Measurements from ENCODE around the gene MYCBPAP. TPM values are rescaled to one million over a fixed set of nuclear protein-coding genes. Genes with fewer than 3 reads are reported as not detected.

MYCBPAP gene
- total and polyA plus RNA-seq, 7 experiments from 2014 or later = 0.59 to 9.0 (median 5.1) TPM; not detected in 1

- ATAC-seq (no peak), DNase-seq (no peak)
- Histone ChIP-seq H3K9me3 (ENCODE audit: control insufficient read depth in 2 of 3, low read length in 3 of 3) (no peaks in the 10 kb centered on the region), H3K27ac (ENCODE audit: low read depth, low read length) (no peak overlapping the region), H3K36me3 (ENCODE audit: control insufficient read depth in 2 of 3, insufficient read depth in 3 of 3, low read length in 3 of 3) (no peaks in the 10 kb centered on the region), H3K4me1 (ENCODE audit: control insufficient read depth in 2 of 2, insufficient read depth in 2 of 2, low read length in 2 of 2) (peaks cover 0 to 8% of the 10 kb centered on the region in 2 donors), H3K4me3 (ENCODE audit: low read length) (no peak overlapping the region), H3K27me3 (ENCODE audit: control insufficient read depth in 2 of 2, insufficient read depth in 2 of 2, low read length in 2 of 2) (no peaks in the 10 kb centered on the region)
- H3K4me1 Mint-ChIP-seq = peaks cover 0 to 23% (median 12%) of the 10 kb centered on the region in 7 donors
- intact Hi-C loops (cut with micrococcal nuclease) = no loop called here
- ChIA-PET CTCF (interaction anchor here (1.8 kb wide), 1 partner anchor 17 kb away, joined by 7 read pairs; no protein-coding TSS in a partner anchor), POLR2A (no interaction called here)
- no peaks in the 10 kb centered on the region for H3K9me3 Mint-ChIP-seq
- no peaks in the 10 kb centered on the region for H3K27me3 Mint-ChIP-seq
- H3K27ac Mint-ChIP-seq = peak overlapping the region in 4 of 9 donors; percentile 3 to 76 (median 27)
- no peaks in the 10 kb centered on the region for H3K36me3 Mint-ChIP-seq
- H3K4me3 Mint-ChIP-seq = peak overlapping the region in 3 of 10 donors; percentile 12 to 67 (median 45)
Measured at GRCh38 chr17:50517504-50518383, 9.5 kb downstream of the MYCBPAP start.

- Histone ChIP-seq H3K36me3 (ENCODE audit: control insufficient read depth in 2 of 3, insufficient read depth in 3 of 3, low read length in 3 of 3) (no peaks in the 10 kb centered on the region), H3K27ac (ENCODE audit: low read depth, low read length) (no peak overlapping the region), H3K4me3 (ENCODE audit: low read length) (no peak overlapping the region), H3K9me3 (ENCODE audit: control insufficient read depth in 2 of 3, low read length in 3 of 3) (no peaks in the 10 kb centered on the region), H3K27me3 (ENCODE audit: control insufficient read depth in 2 of 2, insufficient read depth in 2 of 2, low read length in 2 of 2) (no peaks in the 10 kb centered on the region), H3K4me1 (ENCODE audit: control insufficient read depth in 2 of 2, insufficient read depth in 2 of 2, low read length in 2 of 2) (peaks cover 0 to 8% of the 10 kb centered on the region in 2 donors)
- peak overlapping the region in 1 of 10 donors; percentile 2 for H3K4me3 Mint-ChIP-seq
- H3K36me3 Mint-ChIP-seq = no peaks in the 10 kb centered on the region
- DNase-seq (no peak), ATAC-seq (no peak)
- POLR2A ChIA-PET = no interaction called here
- H3K9me3 Mint-ChIP-seq = no peaks in the 10 kb centered on the region
- peak overlapping the region in 6 of 9 donors; percentile 9 to 45 (median 28) for H3K27ac Mint-ChIP-seq
- CTCF ChIA-PET = interaction anchor here (1.8 kb wide), 1 partner anchor 18 kb away, joined by 7 read pairs; no protein-coding TSS in a partner anchor
- H3K4me1 Mint-ChIP-seq = peaks cover 0 to 23% (median 12%) of the 10 kb centered on the region in 7 donors
- H3K27me3 Mint-ChIP-seq = no peaks in the 10 kb centered on the region
- intact Hi-C loops (cut with micrococcal nuclease) = no loop called here
Measured at GRCh38 chr17:50518384-50519023, 10.3 kb downstream of the MYCBPAP start.

- H3K36me3 ChIP-seq (ENCODE audit: control insufficient read depth in 2 of 3, insufficient read depth in 3 of 3, low read length in 3 of 3) = no peaks in the 10 kb centered on the region
- no peak overlapping the region for H3K27ac ChIP-seq (ENCODE audit: low read depth, low read length)
- H3K4me1 ChIP-seq (ENCODE audit: control insufficient read depth in 2 of 2, insufficient read depth in 2 of 2, low read length in 2 of 2) = peaks cover 0 to 8% of the 10 kb centered on the region in 2 donors
- Mint-ChIP-seq H3K27me3 (no peaks in the 10 kb centered on the region), H3K4me1 (peaks cover 0 to 23% (median 12%) of the 10 kb centered on the region in 7 donors), H3K36me3 (no peaks in the 10 kb centered on the region), H3K27ac (peak overlapping the region in 1 of 9 donors; percentile 21), H3K9me3 (no peaks in the 10 kb centered on the region), H3K4me3 (no peak overlapping the region)
- no peak overlapping the region for H3K4me3 ChIP-seq (ENCODE audit: low read length)
- ChIA-PET CTCF (interaction anchor here (0.6 kb wide), 1 partner anchor 36 kb away, joined by 3 read pairs; no protein-coding TSS in a partner anchor), POLR2A (no interaction called here)
- intact Hi-C loops (cut with micrococcal nuclease) = no loop called here
- no peak for ATAC-seq
- H3K27me3 ChIP-seq (ENCODE audit: control insufficient read depth in 2 of 2, insufficient read depth in 2 of 2, low read length in 2 of 2) = no peaks in the 10 kb centered on the region
- no peaks in the 10 kb centered on the region for H3K9me3 ChIP-seq (ENCODE audit: control insufficient read depth in 2 of 3, low read length in 3 of 3)
- DNase-seq = no peak
Measured at GRCh38 chr17:50519141-50519834, 11.0 kb downstream of the MYCBPAP start.

- Mint-ChIP-seq H3K27me3 (no peaks in the 10 kb centered on the region), H3K36me3 (no peaks in the 10 kb centered on the region)
- ATAC-seq = no peak
Measured at GRCh38 chr17:50520483-50520882, 12.2 kb downstream of the MYCBPAP start.

GRCh38 chr17:50521514-50521913, 13.3 kb downstream of the MYCBPAP start:
- ChIA-PET POLR2A (no interaction called here), CTCF (no interaction called here)
- H3K27ac ChIP-seq (ENCODE audit: low read depth, low read length) = no peak overlapping the region
- DNase-seq = no peak
- H3K4me1 ChIP-seq (ENCODE audit: control insufficient read depth in 2 of 2, insufficient read depth in 2 of 2, low read length in 2 of 2) = peaks cover 0 to 7% of the 10 kb centered on the region in 2 donors
- no peaks in the 10 kb centered on the region for H3K36me3 ChIP-seq (ENCODE audit: control insufficient read depth in 2 of 3, insufficient read depth in 3 of 3, low read length in 3 of 3)
- H3K36me3 Mint-ChIP-seq = no peaks in the 10 kb centered on the region
- ATAC-seq = no peak
- H3K4me3 Mint-ChIP-seq = no peak overlapping the region
- H3K4me3 ChIP-seq (ENCODE audit: low read length) = no peak overlapping the region
- H3K27me3 ChIP-seq (ENCODE audit: control insufficient read depth in 2 of 2, insufficient read depth in 2 of 2, low read length in 2 of 2) = no peaks in the 10 kb centered on the region
- intact Hi-C loops (cut with micrococcal nuclease) = no loop called here
- peaks cover 0 to 20% (median 11%) of the 10 kb centered on the region in 7 donors for H3K4me1 Mint-ChIP-seq
- no peaks in the 10 kb centered on the region for H3K27me3 Mint-ChIP-seq
- no peaks in the 10 kb centered on the region for H3K9me3 Mint-ChIP-seq
- H3K9me3 ChIP-seq (ENCODE audit: control insufficient read depth in 2 of 3, low read length in 3 of 3) = no peaks in the 10 kb centered on the region
- no peak overlapping the region for H3K27ac Mint-ChIP-seq

More at GRCh38 chr17:50520483-50520882, 12.2 kb downstream of the MYCBPAP start:
- H3K4me1 ChIP-seq (ENCODE audit: control insufficient read depth in 2 of 2, insufficient read depth in 2 of 2, low read length in 2 of 2) = peaks cover 0 to 8% of the 10 kb centered on the region in 2 donors
- ChIA-PET CTCF (no interaction called here), POLR2A (interaction anchor here (0.6 kb wide), 1 partner anchor 453 kb away, joined by 3 read pairs; no protein-coding TSS in a partner anchor)
- no peaks in the 10 kb centered on the region for H3K27me3 ChIP-seq (ENCODE audit: control insufficient read depth in 2 of 2, insufficient read depth in 2 of 2, low read length in 2 of 2)
- intact Hi-C loops (cut with micrococcal nuclease) = no loop called here
- Mint-ChIP-seq H3K9me3 (no peaks in the 10 kb centered on the region), H3K27ac (no peak overlapping the region), H3K4me1 (peaks cover 0 to 21% (median 12%) of the 10 kb centered on the region in 7 donors), H3K4me3 (no peak overlapping the region)
- no peaks in the 10 kb centered on the region for H3K36me3 ChIP-seq (ENCODE audit: control insufficient read depth in 2 of 3, insufficient read depth in 3 of 3, low read length in 3 of 3)
- no peaks in the 10 kb centered on the region for H3K9me3 ChIP-seq (ENCODE audit: control insufficient read depth in 2 of 3, low read length in 3 of 3)
- no peak overlapping the region for H3K4me3 ChIP-seq (ENCODE audit: low read length)
- no peak overlapping the region for H3K27ac ChIP-seq (ENCODE audit: low read depth, low read length)
- DNase-seq = no peak

- H3K4me1 Mint-ChIP-seq = peaks cover 0 to 7% (median 0%) of the 10 kb centered on the region in 7 donors
- H3K27ac Mint-ChIP-seq = no peak overlapping the region
- ChIA-PET POLR2A (no interaction called here), CTCF (no interaction called here)
- H3K27me3 ChIP-seq (ENCODE audit: control insufficient read depth in 2 of 2, insufficient read depth in 2 of 2, low read length in 2 of 2) = no peaks in the 10 kb centered on the region
- H3K4me3 ChIP-seq (ENCODE audit: low read length) = no peak overlapping the region
- H3K36me3 ChIP-seq (ENCODE audit: control insufficient read depth in 2 of 3, insufficient read depth in 3 of 3, low read length in 3 of 3) = no peaks in the 10 kb centered on the region
- no peaks in the 10 kb centered on the region for H3K9me3 Mint-ChIP-seq
- intact Hi-C loops (cut with micrococcal nuclease) = no loop called here
- no peak for DNase-seq
- no peaks in the 10 kb centered on the region for H3K36me3 Mint-ChIP-seq
- no peak overlapping the region for H3K27ac ChIP-seq (ENCODE audit: low read depth, low read length)
- no peaks in the 10 kb centered on the region for H3K4me1 ChIP-seq (ENCODE audit: control insufficient read depth in 2 of 2, insufficient read depth in 2 of 2, low read length in 2 of 2)
- H3K4me3 Mint-ChIP-seq = no peak overlapping the region
- H3K9me3 ChIP-seq (ENCODE audit: control insufficient read depth in 2 of 3, low read length in 3 of 3) = no peaks in the 10 kb centered on the region
- H3K27me3 Mint-ChIP-seq = no peaks in the 10 kb centered on the region
- no peak for ATAC-seq
Measured at GRCh38 chr17:50522766-50523165, 14.5 kb downstream of the MYCBPAP start.
